ENCODE measurements around the gene C1orf105.

C1orf105 gene

GRCh38 chr1:172397633-172398032 is 22.9 kb upstream of the C1orf105 start:
- no peak for DNase-seq

GRCh38 chr1:172398193-172398592 is 22.3 kb upstream of the C1orf105 start:
- no peak for DNase-seq

- DNase-seq: peak; percentile 85
Observed at GRCh38 chr1:172398970-172399755, 21.3 kb upstream of the C1orf105 start.

- peak; percentile 19 for DNase-seq
Observed at GRCh38 chr1:172399756-172400721, 20.4 kb upstream of the C1orf105 start.

GRCh38 chr1:172400722-172401105 is 19.8 kb upstream of the C1orf105 start:
- DNase-seq: no peak

GRCh38 chr1:172401477-172401876 is 19.0 kb upstream of the C1orf105 start:
- no peak for DNase-seq

GRCh38 chr1:172401892-172402291 is 18.6 kb upstream of the C1orf105 start:
- peak; percentile 44 for DNase-seq

GRCh38 chr1:172402878-172403569 is 17.5 kb upstream of the C1orf105 start:
- no peak for DNase-seq

GRCh38 chr1:172404121-172404520 is 16.4 kb upstream of the C1orf105 start:
- DNase-seq: no peak

GRCh38 chr1:172405912-172406311 is 14.6 kb upstream of the C1orf105 start:
- DNase-seq: no peak

- no peak for DNase-seq
Observed at GRCh38 chr1:172406968-172407367, 13.5 kb upstream of the C1orf105 start.

GRCh38 chr1:172408958-172409357 is 11.5 kb upstream of the C1orf105 start:
- DNase-seq: no peak

GRCh38 chr1:172410027-172410426 is 10.5 kb upstream of the C1orf105 start:
- no peak for DNase-seq

GRCh38 chr1:172411791-172412338 is 8.6 kb upstream of the C1orf105 start:
- no peak for DNase-seq

GRCh38 chr1:172414331-172414730 is 6.2 kb upstream of the C1orf105 start:
- DNase-seq: no peak

- DNase-seq: no peak
Observed at GRCh38 chr1:172416496-172417035, 3.9 kb upstream of the C1orf105 start.

- DNase-seq: no peak
Observed at GRCh38 chr1:172417557-172417956, 2.9 kb upstream of the C1orf105 start.

GRCh38 chr1:172421974-172422604 is 1.6 kb downstream of the C1orf105 start:
- no peak for DNase-seq

- no peak for DNase-seq
Observed at GRCh38 chr1:172423336-172423735, 2.9 kb downstream of the C1orf105 start.

GRCh38 chr1:172425339-172425738 is 4.9 kb downstream of the C1orf105 start:
- no peak for DNase-seq

- no peak for DNase-seq
Observed at GRCh38 chr1:172427191-172427590, 6.7 kb downstream of the C1orf105 start.
